A673 (cell line): Measurements from ENCODE around the gene DKK3.

Experiments
- EZH2 ChIP-seq: fragments of 200-600 bp; sonication (generic); IDR thresholded peaks from 2 replicates; pipeline ENCODE4 v1.6.1; 2017; ENCODE audit warnings: borderline replicate concordance, low read depth, mild to moderate bottlenecking, mixed read lengths, antibody characterized with exemption, low read length; ENCODE audit not compliant: poor library complexity, severe bottlenecking
- TF ChIP-seq, protein P1 (sequence below): fragments of 300-800, 200-600 bp; sonication (generic); conservative IDR thresholded peaks from 2 replicates; pipeline ENCODE4 v1.5.1; 2017; ENCODE audit warnings: low read depth, mild to moderate bottlenecking, antibody characterized with exemption, low read length, moderate library complexity, mixed read lengths

DNA sequence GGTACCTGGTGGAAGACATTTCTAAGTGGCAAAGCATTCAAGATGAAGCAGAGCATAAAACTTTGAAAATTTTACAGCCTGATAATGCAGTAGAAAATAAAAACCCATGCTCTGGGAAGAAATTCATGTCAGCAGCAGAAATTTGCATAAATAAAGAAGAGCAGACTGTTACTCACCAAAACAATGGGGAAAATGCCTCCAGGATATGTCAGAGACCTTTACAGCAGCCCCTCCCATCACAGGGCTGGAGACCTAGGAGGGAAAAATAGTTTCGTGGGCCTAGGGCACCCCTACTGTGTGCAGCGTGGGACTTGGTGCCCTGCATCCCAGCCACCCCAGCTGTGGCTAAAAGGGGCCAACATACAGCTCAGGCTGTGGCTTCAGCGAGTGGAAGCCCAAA is 5.4 kb upstream of the DKK3 start:
- no peak for TF ChIP-seq EZH2
- TF ChIP-seq, protein P1, sequence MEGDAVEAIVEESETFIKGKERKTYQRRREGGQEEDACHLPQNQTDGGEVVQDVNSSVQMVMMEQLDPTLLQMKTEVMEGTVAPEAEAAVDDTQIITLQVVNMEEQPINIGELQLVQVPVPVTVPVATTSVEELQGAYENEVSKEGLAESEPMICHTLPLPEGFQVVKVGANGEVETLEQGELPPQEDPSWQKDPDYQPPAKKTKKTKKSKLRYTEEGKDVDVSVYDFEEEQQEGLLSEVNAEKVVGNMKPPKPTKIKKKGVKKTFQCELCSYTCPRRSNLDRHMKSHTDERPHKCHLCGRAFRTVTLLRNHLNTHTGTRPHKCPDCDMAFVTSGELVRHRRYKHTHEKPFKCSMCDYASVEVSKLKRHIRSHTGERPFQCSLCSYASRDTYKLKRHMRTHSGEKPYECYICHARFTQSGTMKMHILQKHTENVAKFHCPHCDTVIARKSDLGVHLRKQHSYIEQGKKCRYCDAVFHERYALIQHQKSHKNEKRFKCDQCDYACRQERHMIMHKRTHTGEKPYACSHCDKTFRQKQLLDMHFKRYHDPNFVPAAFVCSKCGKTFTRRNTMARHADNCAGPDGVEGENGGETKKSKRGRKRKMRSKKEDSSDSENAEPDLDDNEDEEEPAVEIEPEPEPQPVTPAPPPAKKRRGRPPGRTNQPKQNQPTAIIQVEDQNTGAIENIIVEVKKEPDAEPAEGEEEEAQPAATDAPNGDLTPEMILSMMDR = no peak
